Activated effector memory CD4-positive, alpha-beta T cell treated with anti-CD3 and anti-CD28 coated beads, Interleukin-2, amount 50 U/mL, for 16 hours (primary cell): ENCODE results near the gene FAM228B.
"Not testable (repeated sequence)": the region's sequence is repeated elsewhere in the genome, so short reads cannot be mapped to it uniquely, and the experiment has no call there.

Experiments used
- DNase-seq: peaks from one replicate; pipeline ENCODE4 v3.0.0-alpha.2; 2020

The FAM228B gene

DNA sequence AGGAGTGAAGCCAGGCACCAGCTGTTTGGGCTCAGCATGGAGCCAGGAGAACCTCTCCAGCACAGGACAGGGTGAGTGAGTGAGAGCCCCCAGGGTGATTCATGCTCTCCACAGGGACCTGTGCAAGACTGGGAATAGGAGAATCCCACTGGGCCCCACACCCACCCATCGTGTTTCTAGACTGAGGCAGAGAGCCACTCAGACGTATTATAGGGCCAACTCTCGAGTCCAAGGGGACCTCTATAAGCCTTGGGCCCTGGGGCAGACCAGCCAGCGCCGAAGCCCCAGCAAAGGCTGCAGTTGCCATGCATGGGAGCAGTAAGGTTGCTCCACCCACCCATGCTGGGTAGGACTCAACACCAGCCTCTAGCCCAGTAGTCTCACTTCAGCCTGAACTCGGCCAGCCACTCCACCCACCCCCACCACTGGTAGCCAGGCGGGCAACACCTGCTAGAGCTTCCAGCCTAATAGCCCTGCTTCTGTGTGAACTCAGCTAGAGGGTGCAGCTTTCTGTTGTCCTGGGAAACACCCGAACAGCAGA lies 19.1 kb upstream of the FAM228B start:
- DNase-seq: no peak

GRCh38 chr2:24104906-24105305 lies 18.4 kb upstream of the FAM228B start:
- DNase-seq: no peak

DNA sequence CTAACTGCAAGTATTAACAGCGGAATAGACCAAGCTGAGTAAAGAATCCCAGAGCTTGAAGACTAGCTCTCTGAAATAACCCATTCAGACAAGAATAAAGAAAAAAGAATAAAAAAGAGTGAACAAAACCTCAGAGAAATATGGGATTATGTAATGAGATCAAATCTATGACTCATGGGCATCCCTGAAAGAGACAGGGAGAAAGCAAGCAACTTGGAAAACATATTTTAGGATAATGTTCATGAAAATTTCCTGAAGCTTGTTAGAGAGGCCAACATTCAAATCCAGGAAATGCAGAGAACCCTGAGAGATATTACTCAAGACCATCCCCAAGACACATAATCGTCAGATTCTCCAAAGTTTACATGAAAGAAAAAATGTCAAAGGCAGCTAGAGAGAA lies 17.5 kb upstream of the FAM228B start:
- no peak for DNase-seq

GRCh38 chr2:24106786-24107185 lies 16.5 kb upstream of the FAM228B start:
- DNase-seq: no peak

DNA sequence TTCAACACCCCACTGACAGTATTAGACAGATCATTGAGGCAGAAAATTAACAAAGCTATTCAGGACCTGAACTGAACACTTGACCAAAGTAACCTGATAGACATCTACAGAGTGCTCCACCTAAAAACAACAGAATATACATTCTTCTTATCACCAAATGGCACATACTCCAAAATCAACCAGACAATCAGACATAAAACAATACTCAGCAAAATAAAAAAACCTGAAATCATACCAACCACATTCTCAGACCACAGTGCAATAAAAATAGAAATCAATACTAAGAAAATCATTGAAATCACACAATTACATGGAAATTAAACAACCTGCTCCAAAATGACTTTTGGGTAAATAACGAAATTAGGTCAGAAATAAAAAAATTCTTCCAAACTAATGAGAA lies 15.9 kb upstream of the FAM228B start:
- no peak for DNase-seq

GRCh38 chr2:24109431-24109830 lies 13.8 kb upstream of the FAM228B start:
- not testable (repeated sequence) for DNase-seq

DNA sequence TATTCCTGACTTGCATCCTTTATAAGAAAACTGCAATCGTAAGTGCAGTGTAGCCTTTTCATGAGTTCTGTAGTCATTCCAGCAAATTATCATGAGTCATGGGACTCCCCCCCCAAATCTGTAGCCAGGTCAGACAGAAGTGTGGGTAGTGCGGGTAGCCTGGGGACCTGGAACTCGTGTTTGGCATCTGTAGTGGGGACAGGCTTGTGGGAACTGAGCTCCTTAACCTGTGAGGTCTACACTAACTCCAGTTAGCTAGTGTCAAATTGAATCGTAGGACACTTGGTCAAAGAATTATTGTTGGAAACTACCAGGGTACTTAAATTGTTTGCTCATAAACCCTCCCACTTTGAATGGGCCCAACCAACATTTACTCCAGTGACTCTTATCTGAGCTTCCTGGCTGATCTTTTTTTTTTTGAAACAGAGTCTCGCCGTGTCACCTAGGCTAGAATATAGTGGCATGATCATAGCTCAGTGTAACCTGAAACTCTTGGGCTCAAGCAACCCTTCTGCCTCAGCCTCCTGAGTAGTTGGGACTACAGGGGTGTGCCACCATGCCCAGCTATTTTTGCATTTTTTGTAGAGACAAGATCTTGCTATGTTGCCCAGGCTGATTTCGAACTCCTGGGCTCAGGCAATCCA lies 12.5 kb upstream of the FAM228B start:
- no peak for DNase-seq

DNA sequence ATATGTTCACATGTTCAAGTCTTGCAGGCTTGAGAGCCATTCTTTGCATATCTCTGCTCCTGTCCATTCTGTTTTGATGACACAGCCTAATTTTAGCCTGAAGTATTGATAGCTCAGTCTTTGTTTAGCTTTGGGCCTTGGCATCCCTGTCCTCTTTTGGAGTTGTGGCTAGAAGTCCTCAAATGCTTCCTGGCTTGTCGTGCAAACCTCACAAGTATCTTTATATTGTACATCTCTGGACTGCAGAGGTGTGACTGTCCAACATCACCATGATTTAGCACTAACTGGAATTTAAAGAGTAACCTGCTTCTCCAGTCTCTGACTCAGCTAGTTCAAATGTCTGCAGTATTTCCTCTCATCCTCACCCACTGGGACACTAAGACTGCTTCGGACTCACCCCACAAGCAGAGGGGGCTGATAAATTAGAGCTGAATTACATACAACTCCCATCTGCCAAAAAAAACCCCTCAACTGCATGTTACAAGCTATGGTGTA lies 11.8 kb upstream of the FAM228B start:
- DNase-seq: no peak

- no peak for DNase-seq
These were observed 8.2 kb upstream of the FAM228B start for GRCh38 chr2:24115057-24115456.

DNA sequence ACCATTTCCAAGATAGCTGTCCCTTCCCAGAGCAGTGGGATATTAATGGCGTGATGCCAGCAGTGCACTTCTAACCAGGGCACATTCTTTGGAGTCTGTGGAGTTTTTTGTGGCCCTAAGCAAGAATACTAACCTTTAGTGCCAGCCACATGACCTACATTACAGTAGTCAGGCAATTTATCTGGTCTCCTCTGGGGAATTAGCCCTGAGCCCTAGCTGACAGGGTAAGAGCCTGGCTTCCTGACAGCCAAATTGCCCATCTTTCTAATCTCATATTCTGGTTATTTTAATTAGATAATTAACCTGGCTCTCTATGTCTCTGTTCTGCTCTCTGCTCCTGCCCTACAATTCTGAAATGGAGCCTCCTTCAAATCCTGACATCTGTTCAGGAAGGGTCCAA lies 5.4 kb upstream of the FAM228B start:
- DNase-seq: no peak

DNA sequence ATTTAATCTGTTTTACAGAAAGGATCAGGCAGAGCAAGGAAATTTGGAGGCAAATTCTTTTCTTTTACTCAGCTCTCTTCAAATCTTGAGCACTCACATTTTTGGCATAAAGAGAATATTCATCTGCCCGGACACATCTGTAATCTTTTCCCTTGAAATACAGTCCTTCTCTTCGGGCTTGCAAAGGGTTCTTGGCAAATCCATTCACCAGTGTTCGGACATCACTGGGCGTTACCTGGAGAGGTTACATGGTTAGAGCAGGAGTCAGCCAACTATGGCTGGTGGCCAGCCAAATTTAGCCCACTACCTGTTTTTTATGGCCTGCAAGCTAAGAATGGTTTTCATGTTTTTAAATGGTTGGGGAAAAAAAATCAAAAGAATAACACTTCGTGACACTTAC lies 2.2 kb upstream of the FAM228B start:
- DNase-seq: no peak

- no peak for DNase-seq
These were observed 1.8 kb upstream of the FAM228B start for GRCh38 chr2:24121469-24121868.

- DNase-seq: no peak
These were observed 689 bp upstream of the FAM228B start for GRCh38 chr2:24122366-24123194.

- DNase-seq: no peak
These were observed 782 bp downstream of the FAM228B start for GRCh38 chr2:24123922-24124580.

- DNase-seq: no peak
These were observed 2.7 kb downstream of the FAM228B start for GRCh38 chr2:24125956-24126355.

DNA sequence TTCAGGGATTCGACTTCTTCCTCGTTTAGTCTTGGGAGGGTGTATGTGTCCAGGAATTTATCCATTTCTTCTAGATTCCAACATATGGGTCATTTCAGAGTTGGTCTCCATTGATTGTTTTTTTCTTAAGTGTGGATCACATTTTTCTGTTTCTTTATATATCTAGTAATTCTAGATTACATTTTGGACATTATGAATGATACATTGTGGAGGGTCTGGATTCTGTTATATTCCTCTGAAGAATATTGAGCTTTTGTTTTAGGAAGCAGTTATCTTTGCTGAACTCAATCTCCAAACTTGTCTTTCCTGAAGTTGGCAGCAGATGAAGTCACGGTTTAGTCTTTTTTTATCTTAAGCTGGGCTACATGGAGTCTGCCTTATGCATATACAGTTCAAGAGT lies 9.3 kb downstream of the FAM228B start:
- DNase-seq: no peak

- DNase-seq: not testable (repeated sequence)
These were observed 17.0 kb downstream of the FAM228B start for GRCh38 chr2:24140305-24140704.

DNA sequence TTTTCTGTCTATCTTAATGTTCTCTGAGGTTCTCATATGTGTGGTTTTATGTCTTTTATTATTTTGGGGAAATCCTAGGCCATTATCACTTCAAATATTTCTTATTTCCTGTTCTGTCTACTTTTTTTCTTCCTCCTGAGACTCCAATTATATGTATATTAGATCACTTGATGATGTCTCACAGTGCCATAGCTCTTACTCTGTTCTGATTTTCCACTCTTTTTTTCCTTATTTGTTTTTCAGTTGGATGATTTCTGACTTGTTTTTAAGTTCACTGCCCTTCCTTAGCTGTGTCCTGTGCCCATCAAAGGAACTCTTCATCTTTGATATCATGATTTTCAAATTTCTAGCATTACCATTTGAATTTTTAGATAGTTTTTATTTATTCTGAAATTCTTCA lies 24.1 kb downstream of the FAM228B start:
- DNase-seq: no peak

- no peak for DNase-seq
These were observed 29.3 kb downstream of the FAM228B start for GRCh38 chr2:24152413-24153197.

DNA sequence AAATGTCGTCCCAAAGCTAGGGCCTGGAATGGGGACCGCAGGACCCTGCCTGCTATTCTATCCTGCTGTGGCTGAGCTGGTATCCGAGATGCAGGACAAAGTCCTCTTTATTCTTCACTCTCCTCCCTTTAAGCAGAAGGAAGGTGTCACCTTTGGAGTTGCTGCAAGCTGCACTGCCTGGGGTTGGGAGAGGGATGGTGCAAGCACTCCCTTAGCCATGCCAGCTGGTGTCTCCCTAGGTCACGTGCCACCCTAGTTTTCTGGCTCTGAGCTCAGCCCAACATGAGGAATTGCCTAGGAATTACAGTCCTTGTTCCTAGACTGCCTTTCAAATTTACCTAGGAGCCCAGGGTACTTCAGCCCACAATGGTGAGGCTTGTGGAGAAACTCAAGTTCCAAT lies 30.2 kb downstream of the FAM228B start:
- no peak for DNase-seq

GRCh38 chr2:24158131-24158530 lies 34.9 kb downstream of the FAM228B start:
- no peak for DNase-seq

DNA sequence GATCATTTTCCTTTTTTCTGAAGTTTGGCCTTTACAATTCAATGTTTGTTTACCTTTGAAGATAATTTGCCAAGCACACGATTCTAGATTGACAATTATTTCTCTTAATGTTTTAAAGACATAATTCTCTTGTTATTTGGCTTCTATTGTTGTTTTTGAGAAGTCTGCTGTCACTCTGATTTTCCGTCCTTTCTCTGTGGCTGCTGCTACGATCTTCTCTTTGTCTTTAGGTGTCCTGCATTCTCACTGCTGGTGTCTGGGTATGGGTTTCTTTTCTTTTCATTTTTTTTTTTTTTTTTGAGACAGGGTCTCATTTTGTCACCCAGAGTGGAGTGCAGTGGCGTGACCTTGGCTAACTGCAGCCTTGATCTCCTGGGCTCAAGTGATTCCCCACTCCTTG lies 36.4 kb downstream of the FAM228B start:
- no peak for DNase-seq

- no peak for DNase-seq
These were observed 37.5 kb downstream of the FAM228B start for GRCh38 chr2:24160761-24161160.
